Activated naive CD4-positive, alpha-beta T cell treated with Interleukin-2 at 50 U/mL for 16 hours (primary cell): ENCODE results near the gene TRIO.
"Not testable (repeated sequence)": the region's sequence is repeated elsewhere in the genome, so short reads cannot be mapped to it uniquely, and the experiment has no call there.

Experiments used
- DNase-seq: peaks from one replicate; pipeline ENCODE4 v3.0.0-alpha.2; 2020

TRIO gene

DNA sequence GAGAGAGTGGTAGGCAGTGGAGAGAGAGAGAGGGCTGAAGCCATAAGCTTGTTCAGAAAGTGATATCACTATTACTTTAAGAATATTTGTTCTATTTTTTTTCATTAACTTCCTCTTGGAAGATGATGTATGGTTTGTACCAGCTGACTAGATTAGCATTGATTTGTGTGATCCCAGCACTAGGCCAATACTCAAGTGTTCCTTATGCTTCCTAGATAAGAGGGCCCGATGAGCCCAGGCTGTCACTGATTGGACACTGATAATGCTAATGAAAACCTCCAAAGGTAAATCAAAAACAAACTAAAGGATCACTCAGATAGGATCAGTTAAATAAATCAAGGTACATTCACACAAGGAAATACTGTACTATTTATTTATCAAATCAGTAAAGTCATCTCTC is 385.8 kb downstream of the TRIO start:
- no peak for DNase-seq

DNA sequence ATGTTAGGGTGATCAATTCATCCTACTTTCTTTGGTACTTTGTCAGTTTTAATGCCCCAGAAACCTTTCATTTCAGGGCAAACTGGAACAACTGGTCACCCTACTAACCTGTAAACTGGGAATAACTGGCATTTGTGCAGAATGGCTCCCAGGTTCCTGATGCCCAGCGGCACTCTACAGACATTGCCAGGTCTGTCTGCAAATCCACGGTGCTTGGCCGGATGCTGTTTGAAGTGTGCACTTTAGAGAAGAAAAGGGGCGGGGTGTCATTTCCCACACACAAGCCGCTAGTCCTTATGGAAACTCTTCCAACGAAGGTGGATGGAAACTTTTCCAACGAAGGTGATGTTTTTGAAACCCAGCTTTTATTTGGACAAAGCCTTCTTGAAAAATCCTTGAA is 388.5 kb downstream of the TRIO start:
- DNase-seq, result no peak

DNA sequence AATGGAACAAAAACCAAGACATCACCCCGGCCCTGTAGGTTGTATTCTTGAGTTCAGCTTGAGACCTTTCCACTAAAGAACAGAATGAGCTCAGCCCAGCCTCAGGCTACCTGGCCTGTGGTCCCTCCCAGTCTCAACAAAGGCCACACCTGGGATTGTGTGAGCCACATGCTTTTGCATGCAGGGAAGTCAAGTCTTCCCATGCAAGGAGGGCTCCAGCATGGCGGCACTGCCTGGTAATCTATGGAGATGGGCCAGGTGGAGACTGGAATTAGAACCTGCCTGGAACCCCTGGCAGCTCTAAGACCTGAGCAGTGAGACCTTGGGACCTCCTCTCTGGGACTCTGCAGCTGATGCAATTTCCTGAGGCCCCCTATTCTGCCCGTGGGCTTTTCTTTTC is 389.0 kb downstream of the TRIO start:
- DNase-seq, result no peak

DNA sequence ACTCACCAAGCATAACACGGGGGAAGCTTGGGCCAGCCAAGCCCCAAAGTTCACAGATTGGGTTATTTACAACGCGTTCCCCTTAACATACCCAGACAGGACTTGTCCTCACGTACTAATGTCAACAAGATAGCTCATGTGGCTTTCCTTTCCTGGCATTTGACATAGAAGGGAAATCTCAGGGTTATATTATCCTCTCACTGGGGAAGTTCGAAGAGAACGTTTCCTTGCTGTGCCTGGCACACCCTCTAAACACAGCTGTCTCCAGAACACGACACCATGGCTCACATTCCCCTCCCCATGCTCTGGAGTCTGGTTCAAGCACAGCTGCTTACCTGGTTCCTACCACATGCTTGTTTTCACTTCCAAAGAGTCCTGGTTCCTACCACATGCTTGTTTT is 391.6 kb downstream of the TRIO start:
- DNase-seq, result no peak

DNA sequence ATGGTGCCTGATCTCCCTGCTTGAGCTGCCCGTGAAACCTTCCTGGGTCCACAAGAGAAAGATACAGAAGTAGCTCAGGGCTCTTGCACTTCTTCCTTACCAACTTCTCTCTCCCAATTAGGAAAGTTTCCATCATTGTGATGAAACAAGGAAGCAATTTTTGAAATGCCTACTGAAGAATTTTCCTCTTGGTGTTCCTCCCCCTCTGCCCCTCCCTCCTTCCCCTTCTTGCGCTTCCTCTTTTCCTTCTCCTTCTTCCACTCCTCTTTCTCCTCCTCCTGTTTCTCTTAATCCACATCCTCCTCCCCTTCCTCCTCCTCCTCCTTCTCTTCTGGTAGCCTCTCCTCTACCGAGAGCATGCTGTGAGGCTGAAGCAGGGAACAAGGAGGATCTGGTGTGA is 402.2 kb downstream of the TRIO start:
- DNase-seq, result no peak

DNA sequence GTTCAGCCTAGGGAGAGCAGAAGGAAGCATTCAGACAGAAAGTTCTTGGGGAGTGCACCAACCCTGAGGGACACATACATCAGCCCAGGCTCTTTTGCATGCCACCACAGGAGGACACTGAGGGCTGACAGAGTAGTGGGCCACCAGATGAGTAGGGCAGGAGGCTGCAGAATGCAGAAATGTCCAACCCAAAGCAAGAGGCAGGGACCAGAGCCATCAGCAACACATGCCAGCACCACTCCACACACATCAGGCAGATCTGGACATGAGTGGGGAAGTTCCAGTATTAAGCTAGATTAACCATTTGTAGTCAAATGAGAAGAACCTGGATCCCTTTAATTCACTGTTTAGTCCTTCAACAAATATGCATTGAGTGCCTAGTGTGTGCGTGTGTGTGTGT is 402.7 kb downstream of the TRIO start:
- no peak for DNase-seq

DNA sequence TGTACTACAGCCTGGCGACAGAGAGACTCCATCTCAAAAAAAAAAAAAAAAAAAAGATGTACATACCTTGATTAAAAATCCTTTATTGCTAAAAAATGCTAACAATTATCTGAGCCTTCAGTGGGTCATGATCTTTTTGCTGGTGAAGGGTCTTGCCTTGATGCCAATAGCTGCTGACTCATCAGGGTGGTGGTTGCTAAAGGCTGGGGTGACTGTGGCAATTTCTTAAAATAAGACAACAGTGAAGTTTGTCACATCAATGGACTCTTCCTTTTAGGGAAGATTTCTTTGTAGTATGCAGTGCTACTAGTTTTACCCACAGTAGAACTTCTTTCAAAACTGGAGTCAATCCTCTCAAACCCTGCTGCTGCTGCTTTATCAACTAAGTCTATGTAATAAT is 404.5 kb downstream of the TRIO start:
- DNase-seq, result no peak

DNA sequence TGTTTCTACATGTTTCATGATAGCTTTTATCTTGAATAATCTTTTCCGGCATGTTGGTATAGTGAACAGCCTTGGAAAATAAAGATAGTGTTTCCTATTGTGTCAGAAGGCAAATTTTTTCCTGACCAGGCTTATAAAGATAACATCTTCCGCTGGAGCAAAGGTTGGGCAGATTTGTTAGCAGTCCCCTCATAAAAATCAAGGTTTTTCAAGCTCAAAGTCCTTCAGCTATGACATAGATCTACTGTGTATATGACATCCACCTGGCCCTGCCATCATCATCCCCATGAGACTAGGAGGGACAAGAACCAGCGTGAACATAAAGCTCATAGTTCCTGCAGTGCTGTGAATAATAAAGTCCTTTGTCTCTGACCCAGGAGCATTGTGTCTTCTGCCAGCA is 408.1 kb downstream of the TRIO start:
- DNase-seq, result no peak

DNA sequence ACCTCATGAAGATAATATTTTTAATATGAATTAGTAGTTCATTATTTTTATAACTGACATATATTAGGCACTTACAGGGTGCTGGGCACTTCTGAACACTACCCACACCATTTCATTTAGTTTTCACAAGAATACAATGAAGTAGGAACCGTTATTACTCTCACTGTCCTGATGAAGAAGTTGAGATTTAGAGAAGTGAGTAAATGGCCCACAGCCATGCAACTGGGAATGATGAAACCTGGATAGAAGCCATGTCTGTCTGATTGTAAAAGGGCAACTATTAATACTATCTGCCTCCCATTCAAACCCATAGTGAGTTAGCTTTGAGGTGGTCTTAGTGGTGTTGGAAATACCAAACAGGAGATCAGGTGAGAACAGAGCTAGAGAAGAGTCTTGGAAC is 408.9 kb downstream of the TRIO start:
- DNase-seq, result no peak

DNA sequence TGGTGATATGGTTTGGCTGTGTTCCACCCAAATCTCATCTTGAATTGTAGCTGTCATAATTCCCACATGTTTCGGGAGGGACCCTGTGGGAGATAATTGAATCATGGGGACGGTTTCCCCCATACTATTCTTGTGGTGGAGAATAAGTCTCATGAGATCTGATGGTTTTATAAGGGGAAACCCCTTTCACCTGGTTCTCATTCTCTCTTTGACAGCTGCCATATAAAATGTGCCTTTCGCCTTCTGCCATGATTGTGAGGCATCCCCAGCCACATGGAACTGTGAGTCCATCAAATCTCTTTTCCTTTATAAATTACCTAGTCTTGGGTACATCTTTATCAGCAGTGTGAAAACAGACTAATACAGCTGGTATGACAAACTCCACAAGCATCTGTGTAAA is 411.1 kb downstream of the TRIO start:
- not testable (repeated sequence) for DNase-seq

DNA sequence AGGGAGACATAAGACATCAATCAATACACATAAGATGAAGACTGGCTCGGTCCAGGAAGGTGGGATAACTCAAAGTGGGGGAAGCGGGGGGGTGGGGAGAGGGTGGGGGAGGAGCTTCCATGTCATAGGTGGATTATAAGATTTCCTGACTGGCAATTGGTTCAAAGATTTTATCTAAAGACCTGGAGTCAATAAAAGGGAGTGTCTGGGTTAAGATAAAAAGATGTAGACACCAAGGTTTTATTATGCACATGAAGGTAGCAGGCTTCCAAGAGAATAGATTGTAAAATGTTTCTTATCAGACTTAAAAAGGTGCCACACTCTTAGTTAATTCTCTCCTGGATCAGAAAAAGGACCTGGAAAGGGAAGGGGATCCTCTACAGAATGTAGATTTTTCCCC is 412.9 kb downstream of the TRIO start:
- DNase-seq, result no peak

DNA sequence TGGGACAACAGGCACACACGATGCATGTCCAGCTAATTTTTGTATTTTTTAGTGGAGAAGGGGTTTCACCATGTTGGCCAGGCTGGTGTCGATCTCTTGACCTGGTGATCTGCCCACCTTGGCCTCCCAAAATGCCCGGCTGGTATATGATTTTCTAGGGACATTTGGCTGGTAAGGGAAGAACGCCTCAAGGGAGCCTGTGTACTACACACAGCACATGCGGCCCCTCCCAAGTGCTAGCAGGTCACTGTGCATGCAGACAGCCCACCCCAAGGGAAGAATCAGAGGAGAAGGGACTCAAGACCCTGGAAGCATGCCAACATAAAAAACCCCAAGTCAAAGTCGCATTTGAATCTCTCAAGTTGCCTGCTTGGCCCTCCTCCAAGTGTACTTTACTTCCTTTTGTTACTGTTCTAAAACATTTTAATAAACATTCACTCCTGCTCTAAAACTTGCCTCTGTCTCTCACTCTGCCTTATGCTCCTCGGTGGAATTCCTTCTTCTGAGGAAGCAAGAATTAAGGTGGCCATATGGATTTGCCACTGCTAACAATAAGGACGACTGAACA is 414.1 kb downstream of the TRIO start:
- DNase-seq, result no peak

DNA sequence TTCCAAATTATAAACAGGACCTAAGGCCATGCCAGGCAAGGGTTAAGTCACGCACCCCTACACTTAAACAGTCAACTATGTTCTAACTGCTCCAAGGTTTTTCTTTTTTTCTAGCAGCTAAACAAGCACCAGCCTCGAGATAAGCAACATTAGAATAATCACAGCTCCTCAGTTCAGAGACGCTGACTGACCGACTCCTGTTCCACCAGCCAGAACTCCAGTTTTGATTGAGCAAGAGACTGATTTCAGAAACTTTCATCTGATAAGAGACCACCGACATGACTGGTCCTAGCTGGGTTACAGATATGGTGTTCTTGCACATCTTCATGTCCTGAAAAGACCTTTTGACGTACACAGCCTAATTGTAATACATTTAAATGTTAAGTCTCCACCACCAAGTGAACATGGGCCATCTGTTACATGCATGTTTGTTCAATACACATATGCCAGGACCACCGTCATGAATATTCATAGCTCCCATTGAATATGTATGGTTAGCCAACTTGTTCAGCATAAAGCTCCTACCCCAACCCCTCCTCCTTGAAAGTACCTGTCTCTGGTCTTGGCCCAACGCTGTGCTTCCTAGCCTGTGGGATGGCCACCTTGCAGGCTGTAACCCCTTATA is 414.8 kb downstream of the TRIO start:
- no peak for DNase-seq
